SK-N-SH (cell line): ENCODE results near the gene STAT6.

Source experiments
- POLR2AphosphoS5 ChIP-seq: IDR thresholded peaks from 2 replicates; pipeline ENCODE4 v1.6.1; 2012; ENCODE audit warnings: low read depth, low read length
- RAD21 ChIP-seq: IDR thresholded peaks from 2 replicates; pipeline ENCODE4 v1.6.1; 2012; ENCODE audit warnings: mild to moderate bottlenecking, low read length
- RFX5 ChIP-seq: IDR thresholded peaks from 2 replicates; pipeline ENCODE4 v1.6.1; 2012; ENCODE audit warnings: mild to moderate bottlenecking, improper control_type of control experiment, low read length
- RXRA ChIP-seq: IDR thresholded peaks from 2 replicates; pipeline ENCODE4 v1.4.0; 2012; ENCODE audit warnings: low read depth, mild to moderate bottlenecking, borderline replicate concordance
- SIN3A ChIP-seq: IDR thresholded peaks from 2 replicates; pipeline ENCODE4 v1.6.1; 2012; ENCODE audit warnings: low read depth, mild to moderate bottlenecking, low read length, moderate library complexity, borderline replicate concordance
- YY1 ChIP-seq: IDR thresholded peaks from 2 replicates; pipeline ENCODE4 v1.4.0; 2012; ENCODE audit warnings: low read depth, mild to moderate bottlenecking
- TF ChIP-seq, protein P1 (sequence below): fragments of 200-600 bp; sonication (generic); IDR thresholded peaks from 2 replicates; pipeline ENCODE4 v1.6.1; 2017; ENCODE audit warnings: antibody characterized with exemption, mild to moderate bottlenecking, moderate library complexity
- TF ChIP-seq, protein P2 (sequence below): fragments of 150-350 bp; IDR thresholded peaks from 2 replicates; pipeline ENCODE4 v1.6.1; 2017; ENCODE audit warnings: antibody characterized with exemption, low read length, low read depth, borderline replicate concordance
- TF ChIP-seq, protein P3 (sequence below): IDR thresholded peaks from 2 replicates; pipeline ENCODE4 v1.6.1; 2012; ENCODE audit warnings: mild to moderate bottlenecking, low read depth, low read length, moderate library complexity

DNA sequence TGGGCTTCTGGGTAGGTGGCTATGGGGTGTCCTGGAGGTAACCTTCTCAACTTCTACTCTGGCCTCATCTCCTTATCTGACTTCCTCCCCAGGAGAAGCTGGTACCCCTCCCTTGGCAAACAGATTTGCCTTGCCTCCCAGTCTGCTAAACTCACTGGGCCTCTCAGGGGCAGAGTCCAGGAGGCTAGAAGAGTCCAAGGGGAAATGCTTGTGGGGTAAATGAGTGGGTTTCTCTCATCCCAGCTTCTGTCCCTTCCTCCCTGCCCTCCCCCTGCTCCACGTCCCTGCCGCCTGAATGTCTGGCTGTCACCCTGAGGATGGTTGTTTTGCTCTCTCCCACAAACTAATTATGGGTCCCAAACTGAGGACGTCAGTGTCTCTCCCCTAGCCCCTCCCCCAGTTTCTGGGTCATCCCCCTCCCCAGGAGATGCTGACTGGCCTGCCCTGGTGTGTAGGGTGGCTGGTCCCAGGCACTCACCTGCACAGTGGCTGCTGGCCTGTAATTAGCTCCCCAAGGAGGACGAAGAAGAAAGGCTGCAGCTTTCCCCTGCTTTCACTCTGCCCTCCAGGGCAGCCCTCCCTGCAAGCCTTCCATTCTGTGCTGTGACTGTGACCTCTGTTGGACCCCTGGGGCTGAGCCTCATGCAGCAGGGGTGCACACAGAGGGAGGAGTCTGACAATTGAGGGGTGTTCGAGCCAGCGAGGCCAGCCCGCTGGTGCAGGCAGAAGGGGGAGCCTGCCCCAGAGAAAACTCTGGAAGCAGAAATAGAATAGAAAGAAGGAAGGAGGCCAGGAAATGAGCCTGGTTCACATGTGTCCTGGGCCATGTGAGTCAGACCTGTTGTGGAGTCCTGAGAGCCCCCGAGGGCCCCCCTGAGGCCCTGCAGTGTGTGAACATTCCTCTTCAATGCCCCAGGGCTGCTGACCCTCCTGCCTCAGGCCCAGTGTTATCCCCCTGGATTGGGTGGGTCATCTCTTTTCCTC lies 36.1 kb upstream of the STAT6 start, which contains the start of gene LRP1-AS:
- no peak for TF ChIP-seq SIN3A
- TF ChIP-seq, protein P1, sequence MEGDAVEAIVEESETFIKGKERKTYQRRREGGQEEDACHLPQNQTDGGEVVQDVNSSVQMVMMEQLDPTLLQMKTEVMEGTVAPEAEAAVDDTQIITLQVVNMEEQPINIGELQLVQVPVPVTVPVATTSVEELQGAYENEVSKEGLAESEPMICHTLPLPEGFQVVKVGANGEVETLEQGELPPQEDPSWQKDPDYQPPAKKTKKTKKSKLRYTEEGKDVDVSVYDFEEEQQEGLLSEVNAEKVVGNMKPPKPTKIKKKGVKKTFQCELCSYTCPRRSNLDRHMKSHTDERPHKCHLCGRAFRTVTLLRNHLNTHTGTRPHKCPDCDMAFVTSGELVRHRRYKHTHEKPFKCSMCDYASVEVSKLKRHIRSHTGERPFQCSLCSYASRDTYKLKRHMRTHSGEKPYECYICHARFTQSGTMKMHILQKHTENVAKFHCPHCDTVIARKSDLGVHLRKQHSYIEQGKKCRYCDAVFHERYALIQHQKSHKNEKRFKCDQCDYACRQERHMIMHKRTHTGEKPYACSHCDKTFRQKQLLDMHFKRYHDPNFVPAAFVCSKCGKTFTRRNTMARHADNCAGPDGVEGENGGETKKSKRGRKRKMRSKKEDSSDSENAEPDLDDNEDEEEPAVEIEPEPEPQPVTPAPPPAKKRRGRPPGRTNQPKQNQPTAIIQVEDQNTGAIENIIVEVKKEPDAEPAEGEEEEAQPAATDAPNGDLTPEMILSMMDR = no peak
- TF ChIP-seq RAD21 = no peak
- no peak for TF ChIP-seq RXRA
- no peak for TF ChIP-seq YY1
- TF ChIP-seq, protein P2, sequence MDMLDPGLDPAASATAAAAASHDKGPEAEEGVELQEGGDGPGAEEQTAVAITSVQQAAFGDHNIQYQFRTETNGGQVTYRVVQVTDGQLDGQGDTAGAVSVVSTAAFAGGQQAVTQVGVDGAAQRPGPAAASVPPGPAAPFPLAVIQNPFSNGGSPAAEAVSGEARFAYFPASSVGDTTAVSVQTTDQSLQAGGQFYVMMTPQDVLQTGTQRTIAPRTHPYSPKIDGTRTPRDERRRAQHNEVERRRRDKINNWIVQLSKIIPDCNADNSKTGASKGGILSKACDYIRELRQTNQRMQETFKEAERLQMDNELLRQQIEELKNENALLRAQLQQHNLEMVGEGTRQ = no peak
- TF ChIP-seq POLR2AphosphoS5 = no peak
- TF ChIP-seq, protein P3, sequence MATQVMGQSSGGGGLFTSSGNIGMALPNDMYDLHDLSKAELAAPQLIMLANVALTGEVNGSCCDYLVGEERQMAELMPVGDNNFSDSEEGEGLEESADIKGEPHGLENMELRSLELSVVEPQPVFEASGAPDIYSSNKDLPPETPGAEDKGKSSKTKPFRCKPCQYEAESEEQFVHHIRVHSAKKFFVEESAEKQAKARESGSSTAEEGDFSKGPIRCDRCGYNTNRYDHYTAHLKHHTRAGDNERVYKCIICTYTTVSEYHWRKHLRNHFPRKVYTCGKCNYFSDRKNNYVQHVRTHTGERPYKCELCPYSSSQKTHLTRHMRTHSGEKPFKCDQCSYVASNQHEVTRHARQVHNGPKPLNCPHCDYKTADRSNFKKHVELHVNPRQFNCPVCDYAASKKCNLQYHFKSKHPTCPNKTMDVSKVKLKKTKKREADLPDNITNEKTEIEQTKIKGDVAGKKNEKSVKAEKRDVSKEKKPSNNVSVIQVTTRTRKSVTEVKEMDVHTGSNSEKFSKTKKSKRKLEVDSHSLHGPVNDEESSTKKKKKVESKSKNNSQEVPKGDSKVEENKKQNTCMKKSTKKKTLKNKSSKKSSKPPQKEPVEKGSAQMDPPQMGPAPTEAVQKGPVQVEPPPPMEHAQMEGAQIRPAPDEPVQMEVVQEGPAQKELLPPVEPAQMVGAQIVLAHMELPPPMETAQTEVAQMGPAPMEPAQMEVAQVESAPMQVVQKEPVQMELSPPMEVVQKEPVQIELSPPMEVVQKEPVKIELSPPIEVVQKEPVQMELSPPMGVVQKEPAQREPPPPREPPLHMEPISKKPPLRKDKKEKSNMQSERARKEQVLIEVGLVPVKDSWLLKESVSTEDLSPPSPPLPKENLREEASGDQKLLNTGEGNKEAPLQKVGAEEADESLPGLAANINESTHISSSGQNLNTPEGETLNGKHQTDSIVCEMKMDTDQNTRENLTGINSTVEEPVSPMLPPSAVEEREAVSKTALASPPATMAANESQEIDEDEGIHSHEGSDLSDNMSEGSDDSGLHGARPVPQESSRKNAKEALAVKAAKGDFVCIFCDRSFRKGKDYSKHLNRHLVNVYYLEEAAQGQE = no peak
- no peak for TF ChIP-seq RFX5
